PC-3 (cell line): ENCODE measurements around the gene E2F3.

Source experiments
- EZH2 ChIP-seq: fragments of 300-600 bp; sonication (generic); IDR thresholded peaks from one replicate; pipeline ENCODE4 v1.6.1; 2017; ENCODE audit warnings: antibody characterized with exemption, mild to moderate bottlenecking, low read length; ENCODE audit not compliant: unreplicated experiment
- EZH2phosphoT487 ChIP-seq: fragments of 300-600 bp; sonication (generic); IDR thresholded peaks from 2 replicates; pipeline ENCODE4 v1.6.1; 2018; ENCODE audit warnings: mild to moderate bottlenecking, antibody characterized with exemption, low read length, borderline replicate concordance
- TF ChIP-seq, protein P1 (sequence below): fragments of 300-600 bp; sonication (generic); conservative IDR thresholded peaks from 2 replicates; pipeline ENCODE4 v1.5.1; 2017; ENCODE audit warnings: antibody characterized with exemption, low read depth, mild to moderate bottlenecking, low read length

DNA sequence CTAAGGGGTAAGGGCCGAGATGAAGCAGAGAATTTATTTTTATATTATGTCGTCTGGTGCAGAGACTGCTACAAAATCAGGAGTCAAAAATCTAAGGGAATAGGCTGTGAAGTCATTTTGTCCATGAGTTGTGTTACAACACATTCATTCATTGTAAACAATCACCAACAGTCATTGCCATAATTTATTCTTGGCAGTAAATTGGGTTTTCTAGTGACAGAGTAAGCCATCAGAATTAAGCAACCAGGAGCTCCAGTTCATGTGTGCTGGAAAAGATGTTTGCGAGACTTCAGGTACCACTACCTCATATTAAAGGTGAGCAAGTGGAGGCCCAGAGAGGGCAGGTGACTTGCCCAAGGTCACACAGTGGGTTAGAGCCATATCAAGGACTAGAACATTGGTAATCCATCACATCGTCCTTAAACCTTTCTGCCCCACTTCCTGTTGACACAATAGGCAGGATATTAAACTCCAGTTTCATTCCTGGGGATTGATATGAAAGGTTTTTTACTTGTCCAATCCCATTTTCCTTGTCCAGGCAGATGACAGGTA lies 46.0 kb downstream of the E2F3 start:
- TF ChIP-seq, protein P1, sequence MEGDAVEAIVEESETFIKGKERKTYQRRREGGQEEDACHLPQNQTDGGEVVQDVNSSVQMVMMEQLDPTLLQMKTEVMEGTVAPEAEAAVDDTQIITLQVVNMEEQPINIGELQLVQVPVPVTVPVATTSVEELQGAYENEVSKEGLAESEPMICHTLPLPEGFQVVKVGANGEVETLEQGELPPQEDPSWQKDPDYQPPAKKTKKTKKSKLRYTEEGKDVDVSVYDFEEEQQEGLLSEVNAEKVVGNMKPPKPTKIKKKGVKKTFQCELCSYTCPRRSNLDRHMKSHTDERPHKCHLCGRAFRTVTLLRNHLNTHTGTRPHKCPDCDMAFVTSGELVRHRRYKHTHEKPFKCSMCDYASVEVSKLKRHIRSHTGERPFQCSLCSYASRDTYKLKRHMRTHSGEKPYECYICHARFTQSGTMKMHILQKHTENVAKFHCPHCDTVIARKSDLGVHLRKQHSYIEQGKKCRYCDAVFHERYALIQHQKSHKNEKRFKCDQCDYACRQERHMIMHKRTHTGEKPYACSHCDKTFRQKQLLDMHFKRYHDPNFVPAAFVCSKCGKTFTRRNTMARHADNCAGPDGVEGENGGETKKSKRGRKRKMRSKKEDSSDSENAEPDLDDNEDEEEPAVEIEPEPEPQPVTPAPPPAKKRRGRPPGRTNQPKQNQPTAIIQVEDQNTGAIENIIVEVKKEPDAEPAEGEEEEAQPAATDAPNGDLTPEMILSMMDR: no peak
- TF ChIP-seq EZH2 (no peak), EZH2phosphoT487 (no peak)
